Panc1 (cell line): ENCODE measurements around the gene SLC6A6. TPM values are rescaled to one million over a fixed set of nuclear protein-coding genes. Genes with fewer than 3 reads are reported as not detected.

ENCODE experiments used
- ATAC-seq: fragments of 200-7000 bp; cut with Tn5 transposase; 2 replicates; pipeline ENCODE4 v1.9.1; 2020; ENCODE audit warnings: mild to moderate bottlenecking, moderate library complexity
- BruUV-seq: library from RNA; stranded (reverse); fragments of 400-500 nt; replicated peaks from 2 replicates; lab custom pipeline; 2021; lab: Mats Ljungman, UMichigan
- CTCF ChIA-PET: fragments of 300-600 bp; sonication (Branson Sonifier 250); formaldehyde crosslinking; loops from one replicate; lab custom pipeline; 2022; ENCODE audit warnings: antibody characterized with exemption; lab: Charles Lee
- POLR2A ChIA-PET: fragments of 300-600 bp; sonication (Branson Sonifier 250); formaldehyde crosslinking; loops from one replicate; lab custom pipeline; 2022; ENCODE audit warnings: antibody characterized with exemption; lab: Charles Lee
- DNase-seq: peaks from one replicate; pipeline ENCODE4 v3.0.0-alpha.2; 2010; ENCODE audit warnings: low read depth, low spot score
- H3K27ac ChIP-seq: 2 replicates; pipeline ENCODE4 v1.5.1; 2011; ENCODE audit warnings: mild to moderate bottlenecking, low read length, inconsistent platforms
- H3K27me3 ChIP-seq: fragments of 200-500 bp; sonication (Bioruptor generic); 2 replicates; pipeline ENCODE4 v1.6.0; 2014; ENCODE audit warnings: low read length, inconsistent platforms; ENCODE audit not compliant: control insufficient read depth, insufficient read depth
- H3K36me3 ChIP-seq: fragments of 200-500 bp; sonication (Bioruptor generic); 2 replicates; pipeline ENCODE4 v1.5.1; 2014; ENCODE audit warnings: inconsistent platforms, mild to moderate bottlenecking, low read length, moderate library complexity; ENCODE audit not compliant: control insufficient read depth, insufficient read depth
- H3K4me1 ChIP-seq: 2 replicates; pipeline ENCODE4 v1.5.1; 2011; ENCODE audit warnings: inconsistent platforms, mild to moderate bottlenecking, low read length, moderate library complexity; ENCODE audit not compliant: control insufficient read depth, insufficient read depth
- H3K4me3 ChIP-seq, 2 experiments: 2 replicates each; pipeline ENCODE4 v1.5.1; 2011 to 2012; ENCODE audit warnings: low read depth in 2 of 2, low read length in 2 of 2, mild to moderate bottlenecking in 2 of 2, inconsistent platforms in 1 of 2, moderate library complexity in 1 of 2
- H3K9me3 ChIP-seq: fragments of 200-500 bp; sonication (Bioruptor generic); 2 replicates; pipeline ENCODE4 v1.5.1; 2014; ENCODE audit warnings: low read depth, mild to moderate bottlenecking, inconsistent platforms, low read length, moderate library complexity; ENCODE audit not compliant: control insufficient read depth, insufficient read depth
- POLR2AphosphoS5 ChIP-seq: IDR thresholded peaks from 2 replicates; pipeline ENCODE4 v1.6.1; 2012; ENCODE audit warnings: mild to moderate bottlenecking, low read depth, low read length, moderate library complexity
- SIN3A ChIP-seq: IDR thresholded peaks from 2 replicates; pipeline ENCODE4 v1.6.1; 2012; ENCODE audit warnings: low read depth, mild to moderate bottlenecking, low read length, moderate library complexity, borderline replicate concordance; ENCODE audit not compliant: insufficient read depth
- TCF7L2 ChIP-seq: IDR thresholded peaks from 2 replicates; pipeline ENCODE4 v1.6.1; 2011; ENCODE audit warnings: mild to moderate bottlenecking, low read depth, low read length, inconsistent platforms
- in situ Hi-C: cut with HindIII; loops from 2 replicates; pipeline ENCODE4 v1.10.0; 2016; ENCODE audit warnings: low sequenced_read_pairs, low pct_unique_long_range_greater_than_20kb
- intact Hi-C: fragments of 100-400 bp; cut with micrococcal nuclease; formaldehyde crosslinking; loops from one replicate; pipeline ENCODE4 v1.10.0; 2022; ENCODE audit not compliant: unreplicated experiment
- total RNA-seq: library from RNA; stranded (reverse); gene quantifications from one replicate; pipeline ENCODE4 v1.2.1, GENCODE V29; 2021; ENCODE audit not compliant: unreplicated experiment
- TF ChIP-seq, protein P1 (sequence below): fragments of 450-650 bp; IDR thresholded peaks from 2 replicates; pipeline ENCODE4 v1.5.1; 2017; ENCODE audit warnings: mild to moderate bottlenecking
- TF ChIP-seq, protein P2 (sequence below), 2 experiments: IDR thresholded peaks; 2 replicates each; pipeline ENCODE4 v1.6.1; 2011 to 2012; ENCODE audit warnings: low read depth in 2 of 2, control low read depth in 1 of 2, low read length in 1 of 2, mild to moderate bottlenecking in 1 of 2, moderate library complexity in 1 of 2; ENCODE audit not compliant: insufficient read depth in 1 of 2

Gene SLC6A6
- total RNA-seq, 1 experiment from 2014 or later: 61.0 TPM

DNA sequence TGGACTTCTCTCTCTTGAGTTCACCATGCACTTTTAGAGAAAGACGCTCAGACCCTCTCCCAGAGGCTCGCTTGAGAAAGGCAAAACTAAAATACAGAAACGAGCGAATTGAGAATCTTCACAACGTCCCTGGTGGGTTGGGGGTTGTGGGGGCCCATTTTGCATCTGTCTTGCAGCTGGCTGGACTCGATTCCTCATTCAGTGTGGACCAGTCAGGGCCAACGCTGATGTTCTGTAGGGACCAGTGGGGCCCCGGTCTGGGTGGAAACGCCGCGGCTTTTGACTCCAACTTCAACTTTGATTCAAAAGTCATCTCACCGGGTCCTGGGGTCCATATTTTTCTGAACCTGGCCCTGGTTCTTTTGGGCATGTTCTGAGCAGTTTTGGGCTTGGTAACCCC is 68.1 kb downstream of the SLC6A6 start:
- POLR2A ChIA-PET: no interaction called here
- DNase-seq: no peak
- Histone ChIP-seq H3K27me3 (no peaks in the 10 kb centered on the region), H3K27ac (no peak overlapping the region), H3K4me1 (peaks cover 11% of the 10 kb centered on the region), H3K9me3 (no peaks in the 10 kb centered on the region), H3K4me3 (no peak overlapping the region), H3K36me3 (no peaks in the 10 kb centered on the region)
- intact Hi-C loops: no loop called here
- CTCF ChIA-PET: no interaction called here
- in situ Hi-C loops: no loop called here
- ATAC-seq: no peak
- BruUV-seq: no TSS peak
- TF ChIP-seq, protein P1, sequence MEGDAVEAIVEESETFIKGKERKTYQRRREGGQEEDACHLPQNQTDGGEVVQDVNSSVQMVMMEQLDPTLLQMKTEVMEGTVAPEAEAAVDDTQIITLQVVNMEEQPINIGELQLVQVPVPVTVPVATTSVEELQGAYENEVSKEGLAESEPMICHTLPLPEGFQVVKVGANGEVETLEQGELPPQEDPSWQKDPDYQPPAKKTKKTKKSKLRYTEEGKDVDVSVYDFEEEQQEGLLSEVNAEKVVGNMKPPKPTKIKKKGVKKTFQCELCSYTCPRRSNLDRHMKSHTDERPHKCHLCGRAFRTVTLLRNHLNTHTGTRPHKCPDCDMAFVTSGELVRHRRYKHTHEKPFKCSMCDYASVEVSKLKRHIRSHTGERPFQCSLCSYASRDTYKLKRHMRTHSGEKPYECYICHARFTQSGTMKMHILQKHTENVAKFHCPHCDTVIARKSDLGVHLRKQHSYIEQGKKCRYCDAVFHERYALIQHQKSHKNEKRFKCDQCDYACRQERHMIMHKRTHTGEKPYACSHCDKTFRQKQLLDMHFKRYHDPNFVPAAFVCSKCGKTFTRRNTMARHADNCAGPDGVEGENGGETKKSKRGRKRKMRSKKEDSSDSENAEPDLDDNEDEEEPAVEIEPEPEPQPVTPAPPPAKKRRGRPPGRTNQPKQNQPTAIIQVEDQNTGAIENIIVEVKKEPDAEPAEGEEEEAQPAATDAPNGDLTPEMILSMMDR: no peak

DNA sequence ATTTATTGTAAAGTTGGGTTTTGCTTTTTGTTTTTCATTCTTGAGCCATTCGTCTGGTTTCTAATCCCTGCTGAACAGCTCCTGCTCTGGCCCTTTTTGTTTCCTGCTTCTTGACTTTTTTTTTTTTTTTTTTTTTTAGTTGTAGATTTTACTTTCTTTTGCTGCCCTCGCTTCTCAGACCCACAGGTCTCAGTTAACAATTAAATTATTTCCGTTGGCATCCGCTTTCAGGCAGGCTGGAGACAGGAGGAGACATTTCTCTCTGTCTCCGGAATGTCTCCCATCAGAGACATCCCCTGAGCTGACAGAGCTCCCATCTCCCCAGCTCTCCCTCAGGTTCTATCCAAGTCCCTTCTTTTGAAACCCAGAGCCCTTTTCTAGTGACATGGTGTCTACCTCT is 68.6 kb downstream of the SLC6A6 start:
- no peaks in the 10 kb centered on the region for H3K9me3 ChIP-seq
- ChIA-PET POLR2A (no interaction called here), CTCF (no interaction called here)
- no peaks in the 10 kb centered on the region for H3K36me3 ChIP-seq
- H3K4me1 ChIP-seq: peaks cover 11% of the 10 kb centered on the region
- intact Hi-C loops (no loop called here), in situ Hi-C loops (no loop called here)
- no peaks in the 10 kb centered on the region for H3K27me3 ChIP-seq
- TSS peak; percentile 25 for BruUV-seq
- H3K27ac ChIP-seq: no peak overlapping the region
- ATAC-seq (no peak), DNase-seq (no peak)
- TF ChIP-seq, protein P2, sequence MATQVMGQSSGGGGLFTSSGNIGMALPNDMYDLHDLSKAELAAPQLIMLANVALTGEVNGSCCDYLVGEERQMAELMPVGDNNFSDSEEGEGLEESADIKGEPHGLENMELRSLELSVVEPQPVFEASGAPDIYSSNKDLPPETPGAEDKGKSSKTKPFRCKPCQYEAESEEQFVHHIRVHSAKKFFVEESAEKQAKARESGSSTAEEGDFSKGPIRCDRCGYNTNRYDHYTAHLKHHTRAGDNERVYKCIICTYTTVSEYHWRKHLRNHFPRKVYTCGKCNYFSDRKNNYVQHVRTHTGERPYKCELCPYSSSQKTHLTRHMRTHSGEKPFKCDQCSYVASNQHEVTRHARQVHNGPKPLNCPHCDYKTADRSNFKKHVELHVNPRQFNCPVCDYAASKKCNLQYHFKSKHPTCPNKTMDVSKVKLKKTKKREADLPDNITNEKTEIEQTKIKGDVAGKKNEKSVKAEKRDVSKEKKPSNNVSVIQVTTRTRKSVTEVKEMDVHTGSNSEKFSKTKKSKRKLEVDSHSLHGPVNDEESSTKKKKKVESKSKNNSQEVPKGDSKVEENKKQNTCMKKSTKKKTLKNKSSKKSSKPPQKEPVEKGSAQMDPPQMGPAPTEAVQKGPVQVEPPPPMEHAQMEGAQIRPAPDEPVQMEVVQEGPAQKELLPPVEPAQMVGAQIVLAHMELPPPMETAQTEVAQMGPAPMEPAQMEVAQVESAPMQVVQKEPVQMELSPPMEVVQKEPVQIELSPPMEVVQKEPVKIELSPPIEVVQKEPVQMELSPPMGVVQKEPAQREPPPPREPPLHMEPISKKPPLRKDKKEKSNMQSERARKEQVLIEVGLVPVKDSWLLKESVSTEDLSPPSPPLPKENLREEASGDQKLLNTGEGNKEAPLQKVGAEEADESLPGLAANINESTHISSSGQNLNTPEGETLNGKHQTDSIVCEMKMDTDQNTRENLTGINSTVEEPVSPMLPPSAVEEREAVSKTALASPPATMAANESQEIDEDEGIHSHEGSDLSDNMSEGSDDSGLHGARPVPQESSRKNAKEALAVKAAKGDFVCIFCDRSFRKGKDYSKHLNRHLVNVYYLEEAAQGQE (IDR thresholded peaks at IDR 0.05; ENCODE audit: insufficient read depth in 1 of 2, low read depth in 2 of 2, low read length in 1 of 2): no peak
- TF ChIP-seq POLR2AphosphoS5 (no peak), TCF7L2 (no peak), SIN3A (no peak)
- TF ChIP-seq, protein P1: no peak
- H3K4me3 ChIP-seq: no peak overlapping the region

DNA sequence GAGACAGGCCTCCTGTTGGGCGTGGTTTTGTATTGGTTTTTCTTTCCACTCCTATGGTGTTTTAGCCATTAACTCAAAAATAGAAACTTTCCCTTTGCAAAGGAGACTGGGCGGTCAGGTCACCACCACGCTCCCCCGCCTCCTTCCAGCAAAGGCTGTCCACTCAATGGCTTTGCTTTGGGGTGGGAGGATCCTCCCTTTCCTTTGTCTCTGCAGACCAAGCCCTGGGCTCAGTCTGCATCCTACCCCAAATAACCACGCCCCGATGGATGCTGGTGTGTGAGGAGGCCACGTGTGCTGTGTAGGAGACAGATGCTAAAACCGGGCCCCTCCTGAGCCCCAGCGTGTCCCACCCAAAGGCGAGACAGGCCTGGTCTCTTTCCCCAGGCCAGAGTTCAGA is 69.3 kb downstream of the SLC6A6 start:
- Histone ChIP-seq H3K4me1 (peaks cover 11% of the 10 kb centered on the region), H3K27ac (no peak overlapping the region), H3K9me3 (no peaks in the 10 kb centered on the region), H3K27me3 (no peaks in the 10 kb centered on the region), H3K36me3 (no peaks in the 10 kb centered on the region), H3K4me3 (no peak overlapping the region)
- CTCF ChIA-PET: no interaction called here
- in situ Hi-C loops (no loop called here), intact Hi-C loops (no loop called here)
- no TSS peak for BruUV-seq
- DNase-seq (no peak), ATAC-seq (no peak)
- no peak for TF ChIP-seq TCF7L2
- TF ChIP-seq SIN3A: no peak
- TF ChIP-seq, protein P1: no peak
- TF ChIP-seq, protein P2 (IDR thresholded peaks at IDR 0.05; ENCODE audit: insufficient read depth in 1 of 2, low read depth in 2 of 2, low read length in 1 of 2): no peak
- TF ChIP-seq POLR2AphosphoS5: no peak
- POLR2A ChIA-PET: no interaction called here
